22Rv1 (cell line): ENCODE data around the gene CRELD1.

ENCODE experiments used
- H3K27ac ChIP-seq: fragments of 450-650 bp; 2 replicates; pipeline ENCODE4 v1.5.1; 2017
- ZFX ChIP-seq: fragments of 450-650 bp; IDR thresholded peaks from 2 replicates; pipeline ENCODE4 v1.6.1; 2017; ENCODE audit warnings: antibody characterized with exemption, borderline replicate concordance
- TF ChIP-seq, protein P1 (sequence below): fragments of 450-650 bp; IDR thresholded peaks from 2 replicates; pipeline ENCODE4 v1.5.1; 2017; ENCODE audit warnings: mild to moderate bottlenecking

Gene CRELD1

DNA sequence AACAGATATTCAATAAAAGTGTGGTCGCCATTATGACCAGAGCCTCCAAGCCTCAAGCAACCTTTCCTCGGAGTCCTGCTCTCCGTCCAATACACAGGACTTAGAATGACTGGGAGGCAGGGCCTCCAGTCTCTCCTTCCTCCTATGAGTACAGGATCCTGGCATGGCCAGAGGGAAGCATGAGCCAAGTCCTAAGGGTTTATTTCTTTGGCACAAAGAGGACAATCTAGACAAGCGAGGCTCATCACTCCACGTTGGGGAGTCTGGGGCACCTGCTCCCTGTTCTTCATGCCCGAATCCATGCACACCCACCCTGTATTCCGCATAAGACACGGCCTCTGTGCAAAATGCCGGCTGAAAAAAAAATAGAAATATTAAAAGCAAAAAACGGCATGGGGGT, 11.7 kb downstream of the CRELD1 start:
- peak overlapping the region; percentile 84 for H3K27ac ChIP-seq

DNA sequence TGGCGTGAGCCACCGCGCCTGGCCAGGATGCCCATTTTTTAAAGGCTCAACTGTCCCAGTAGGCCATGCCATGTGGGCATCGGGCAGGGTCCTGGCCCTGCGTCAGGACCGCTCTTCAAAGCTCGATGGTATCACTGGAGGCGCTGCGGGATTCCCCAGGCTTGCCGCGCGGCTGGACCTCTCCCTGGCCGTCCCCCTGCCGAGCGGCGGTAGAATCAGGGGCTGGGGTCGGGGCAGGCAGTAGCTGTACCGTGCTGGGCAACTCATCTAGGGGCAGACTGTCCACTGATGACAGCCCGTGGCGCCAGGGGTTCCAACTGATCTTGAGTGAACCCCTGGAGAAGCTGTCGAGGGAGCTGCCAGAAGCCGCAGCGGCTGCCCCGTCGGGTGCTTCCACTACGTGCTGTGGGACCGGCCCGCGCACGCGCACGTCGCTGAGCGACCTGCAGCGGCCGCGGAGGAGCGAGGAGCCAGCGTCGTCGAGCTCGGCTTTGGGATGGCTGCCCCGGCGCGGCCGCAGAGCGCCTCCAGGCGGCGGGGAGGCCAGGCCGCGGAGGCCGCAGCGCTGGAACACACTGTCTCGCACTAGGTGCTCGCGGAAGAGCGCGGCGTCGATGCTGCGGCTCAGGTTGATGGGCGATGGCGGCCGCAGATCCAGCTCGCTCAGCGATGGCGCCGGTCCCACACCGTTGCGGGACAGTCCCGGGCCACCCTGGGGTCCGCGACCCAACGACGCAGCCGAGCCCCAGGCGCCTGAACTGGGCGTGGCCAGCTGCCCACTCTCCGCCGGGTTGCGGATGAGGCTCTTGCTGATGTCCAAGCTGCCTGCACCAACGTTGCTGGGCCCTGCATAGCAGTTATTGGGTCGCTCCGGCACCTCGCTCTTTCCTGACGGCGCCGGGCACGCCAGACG, 12.7 kb downstream of the CRELD1 start:
- no peak for TF ChIP-seq ZFX
- TF ChIP-seq, protein P1, sequence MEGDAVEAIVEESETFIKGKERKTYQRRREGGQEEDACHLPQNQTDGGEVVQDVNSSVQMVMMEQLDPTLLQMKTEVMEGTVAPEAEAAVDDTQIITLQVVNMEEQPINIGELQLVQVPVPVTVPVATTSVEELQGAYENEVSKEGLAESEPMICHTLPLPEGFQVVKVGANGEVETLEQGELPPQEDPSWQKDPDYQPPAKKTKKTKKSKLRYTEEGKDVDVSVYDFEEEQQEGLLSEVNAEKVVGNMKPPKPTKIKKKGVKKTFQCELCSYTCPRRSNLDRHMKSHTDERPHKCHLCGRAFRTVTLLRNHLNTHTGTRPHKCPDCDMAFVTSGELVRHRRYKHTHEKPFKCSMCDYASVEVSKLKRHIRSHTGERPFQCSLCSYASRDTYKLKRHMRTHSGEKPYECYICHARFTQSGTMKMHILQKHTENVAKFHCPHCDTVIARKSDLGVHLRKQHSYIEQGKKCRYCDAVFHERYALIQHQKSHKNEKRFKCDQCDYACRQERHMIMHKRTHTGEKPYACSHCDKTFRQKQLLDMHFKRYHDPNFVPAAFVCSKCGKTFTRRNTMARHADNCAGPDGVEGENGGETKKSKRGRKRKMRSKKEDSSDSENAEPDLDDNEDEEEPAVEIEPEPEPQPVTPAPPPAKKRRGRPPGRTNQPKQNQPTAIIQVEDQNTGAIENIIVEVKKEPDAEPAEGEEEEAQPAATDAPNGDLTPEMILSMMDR: peak; percentile 91
- H3K27ac ChIP-seq: peak overlapping the region; percentile 84

More for the DNA sequence above, 11.7 kb downstream of the CRELD1 start:
- no peak for TF ChIP-seq ZFX
- TF ChIP-seq, protein P1: no peak

GRCh38 chr3:9947025-9947995, 13.7 kb downstream of the CRELD1 start:
- no peak for TF ChIP-seq ZFX
- TF ChIP-seq, protein P1: no peak
- peak overlapping the region; percentile 84 for H3K27ac ChIP-seq

DNA sequence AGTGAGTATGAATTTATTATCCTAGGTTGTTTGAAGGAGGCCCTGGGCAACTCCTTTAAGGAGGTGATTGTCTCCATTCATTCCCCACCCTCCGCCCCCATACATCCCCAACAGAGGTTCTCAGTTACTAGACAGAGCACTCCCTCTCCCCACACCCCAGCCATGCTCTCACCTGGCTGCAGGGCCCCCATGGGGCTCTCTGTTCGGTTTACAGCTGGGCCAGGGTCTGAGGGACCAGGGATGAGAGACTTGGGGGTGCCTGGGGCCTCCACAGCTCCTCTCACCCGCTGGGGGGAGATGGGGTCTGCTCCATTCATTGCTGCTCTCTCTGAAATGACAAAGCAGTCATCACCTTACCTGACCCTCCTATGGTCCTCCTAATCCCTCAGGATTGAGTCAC, 15.0 kb downstream of the CRELD1 start:
- H3K27ac ChIP-seq: no peak overlapping the region
- TF ChIP-seq, protein P1: no peak

DNA sequence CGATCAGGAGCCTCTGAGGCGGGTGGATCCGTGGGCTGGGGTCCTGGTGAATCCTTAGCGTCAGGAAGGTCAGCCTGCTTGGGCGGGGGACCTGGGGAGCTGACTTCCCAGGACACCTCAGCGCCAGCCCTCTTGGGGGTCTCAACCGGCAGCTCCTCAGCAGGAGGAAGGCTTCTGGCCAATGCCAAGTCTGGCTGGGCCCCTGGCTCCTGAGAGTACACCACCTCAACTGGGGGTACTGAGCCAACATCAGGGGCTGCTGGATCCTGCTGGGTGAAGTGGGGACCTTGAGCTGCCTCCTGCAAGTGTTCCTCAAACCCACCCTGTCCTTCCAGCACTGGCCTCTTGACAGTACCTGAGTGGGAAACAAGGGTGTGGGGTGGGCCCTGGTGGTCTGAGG, 15.5 kb downstream of the CRELD1 start:
- H3K27ac ChIP-seq: no peak overlapping the region
- no peak for TF ChIP-seq ZFX
- TF ChIP-seq, protein P1: no peak

DNA sequence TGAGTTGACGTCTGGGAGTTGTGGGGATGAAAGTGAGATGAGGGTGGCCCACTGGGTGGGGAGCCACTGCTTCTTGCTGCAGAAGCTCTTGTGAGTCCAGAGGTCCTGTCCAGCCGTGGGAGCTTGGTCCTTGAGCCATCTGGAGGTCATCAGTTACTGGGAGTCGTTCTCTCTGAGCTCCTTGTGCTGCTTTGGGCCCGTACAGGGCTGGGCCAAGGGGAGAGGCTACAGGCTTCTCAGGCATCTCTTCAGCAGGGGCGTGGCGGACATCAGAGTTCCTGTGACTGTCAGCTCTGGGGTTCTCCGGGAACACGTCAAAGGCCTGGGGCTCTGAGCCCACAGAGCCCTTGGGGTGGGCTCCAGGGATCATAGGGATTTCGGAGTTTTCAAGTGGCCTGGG, 16.0 kb downstream of the CRELD1 start:
- TF ChIP-seq ZFX: no peak
- TF ChIP-seq, protein P1: no peak
- H3K27ac ChIP-seq: 0 out of 2 replicates have a peak overlapping the region, but pooled peaks have one; percentile 47

DNA sequence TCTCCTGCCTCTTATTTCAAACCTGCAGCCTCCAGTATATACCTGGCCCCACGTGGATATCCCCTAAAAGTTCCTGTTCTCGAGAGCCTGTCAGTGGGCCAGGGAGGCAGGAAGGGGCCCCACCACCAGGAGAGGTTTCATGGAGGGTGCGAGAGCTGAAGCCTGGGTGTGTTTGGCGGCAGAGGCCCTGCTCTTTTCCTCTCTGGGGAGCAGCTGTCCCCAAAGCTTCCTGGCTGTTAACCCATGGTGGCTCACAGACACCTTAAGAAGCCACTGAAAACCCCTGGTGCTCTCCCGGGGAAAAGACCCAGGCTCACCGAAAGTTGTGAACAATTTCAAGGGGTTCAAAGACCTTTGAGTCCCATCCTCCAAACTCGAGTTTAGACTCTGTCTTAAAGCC, 17.5 kb downstream of the CRELD1 start:
- no peak for TF ChIP-seq ZFX
- TF ChIP-seq, protein P1: no peak
- H3K27ac ChIP-seq: peak overlapping the region; percentile 47
